GM23338 (cell line): ENCODE results near the gene PIK3AP1. TPM values are rescaled to one million over a fixed set of nuclear protein-coding genes. Genes with fewer than 3 reads are reported as not detected.

Experiments used
- ATAC-seq: fragments of 200-7000 bp; cut with Tn5 transposase; 3 replicates; pipeline ENCODE4 v1.9.1; 2020
- DNase-seq: peaks from one replicate; pipeline ENCODE4 v3.0.0-alpha.2; 2015; ENCODE audit warnings: low spot score
- H2AFZ ChIP-seq: fragments of 200-600 bp; sonication (generic); 2 replicates; pipeline ENCODE4 v1.8.0; 2016; ENCODE audit warnings: antibody characterized with exemption, mild to moderate bottlenecking, moderate library complexity
- H3F3A ChIP-seq: fragments of 200-600 bp; sonication (generic); replicated peaks from 2 replicates; pipeline ENCODE4 v1.8.0; 2017; ENCODE audit warnings: antibody characterized with exemption, mixed run types, low read depth
- H3K27ac ChIP-seq: fragments of 200-600 bp; sonication (generic); 2 replicates; pipeline ENCODE4 v1.6.1; 2016; ENCODE audit warnings: low read depth
- H3K27me3 ChIP-seq: fragments of 200-600 bp; sonication (generic); 2 replicates; pipeline ENCODE4 v1.8.0; 2016; ENCODE audit warnings: mild to moderate bottlenecking, mixed run types, moderate library complexity; ENCODE audit not compliant: insufficient read depth
- H3K36me3 ChIP-seq: fragments of 200-600 bp; sonication (generic); 2 replicates; pipeline ENCODE4 v1.8.0; 2016; ENCODE audit warnings: mild to moderate bottlenecking; ENCODE audit not compliant: insufficient read depth
- H3K4me1 ChIP-seq: fragments of 200-600 bp; sonication (generic); 2 replicates; pipeline ENCODE4 v1.8.0; 2016; ENCODE audit warnings: mild to moderate bottlenecking, moderate library complexity; ENCODE audit not compliant: insufficient read depth
- H3K4me2 ChIP-seq: fragments of 200-600 bp; sonication (generic); 2 replicates; pipeline ENCODE4 v1.7.1; 2017; ENCODE audit warnings: mixed run types
- H3K4me3 ChIP-seq: fragments of 200-600 bp; sonication (generic); 2 replicates; pipeline ENCODE4 v1.6.1; 2016; ENCODE audit warnings: mixed run types
- H3K79me2 ChIP-seq: fragments of 200-600 bp; sonication (generic); replicated peaks from 2 replicates; pipeline ENCODE4 v1.8.0; 2017; ENCODE audit warnings: mild to moderate bottlenecking; ENCODE audit not compliant: insufficient read depth
- H3K9me2 ChIP-seq: fragments of 200-600 bp; sonication (generic); 2 replicates; pipeline ENCODE4 v1.8.0; 2017; ENCODE audit not compliant: insufficient read depth
- H4K20me1 ChIP-seq: fragments of 200-600 bp; sonication (generic); replicated peaks from 2 replicates; pipeline ENCODE4 v1.8.0; 2017; ENCODE audit warnings: mild to moderate bottlenecking; ENCODE audit not compliant: insufficient read depth
- H3K27ac Mint-ChIP-seq: 2 replicates; pipeline ENCODE4 v1.8.0; 2020; ENCODE audit warnings: inconsistent platforms, mild to moderate bottlenecking, moderate library complexity, mixed read lengths
- H3K27me3 Mint-ChIP-seq: 3 replicates; pipeline ENCODE4 v1.8.0; 2022; ENCODE audit warnings: low read depth, mild to moderate bottlenecking, moderate library complexity, mixed read lengths, inconsistent platforms; ENCODE audit not compliant: insufficient read depth, poor library complexity
- H3K36me3 Mint-ChIP-seq: 3 replicates; pipeline ENCODE4 v1.8.0; 2021; ENCODE audit warnings: low read depth, mild to moderate bottlenecking, inconsistent platforms, moderate library complexity, mixed read lengths
- H3K4me1 Mint-ChIP-seq: 3 replicates; pipeline ENCODE4 v1.8.0; 2020; ENCODE audit warnings: mild to moderate bottlenecking, inconsistent platforms, mixed read lengths
- H3K4me3 Mint-ChIP-seq: 3 replicates; pipeline ENCODE4 v1.8.0; 2021; ENCODE audit warnings: moderate library complexity, mild to moderate bottlenecking, inconsistent platforms, mixed read lengths
- H3K9me3 Mint-ChIP-seq: 3 replicates; pipeline ENCODE4 v1.8.0; 2020; ENCODE audit warnings: moderate library complexity, mild to moderate bottlenecking, inconsistent platforms, mixed read lengths
- CREB1 ChIP-seq: fragments of 250-450 bp; sonication (Bioruptor Pico); IDR thresholded peaks from 2 replicates; pipeline ENCODE4 v1.5.0; 2020; ENCODE audit warnings: low read depth, mild to moderate bottlenecking, moderate library complexity
- EZH2 ChIP-seq: fragments of 200-600 bp; sonication (generic); IDR thresholded peaks from one replicate; pipeline ENCODE4 v1.8.0; 2017; ENCODE audit warnings: antibody characterized with exemption, mild to moderate bottlenecking, low read depth; ENCODE audit not compliant: unreplicated experiment
- JUNB ChIP-seq: IDR thresholded peaks from one replicate; pipeline ENCODE4 v1.6.1; 2016; ENCODE audit warnings: antibody characterized with exemption; ENCODE audit not compliant: unreplicated experiment
- NANOG ChIP-seq: IDR thresholded peaks from 2 replicates; pipeline ENCODE4 v1.6.1; 2016; ENCODE audit warnings: antibody characterized with exemption, borderline replicate concordance
- ZNF114 ChIP-seq: fragments of 250-450 bp; sonication (Bioruptor Pico); IDR thresholded peaks from 2 replicates; pipeline ENCODE4 v1.5.0; 2020; ENCODE audit warnings: mild to moderate bottlenecking, moderate library complexity
- ZNF331 ChIP-seq: fragments of 250-450 bp; sonication (Bioruptor Pico); IDR thresholded peaks from 2 replicates; pipeline ENCODE4 v1.5.0; 2020; ENCODE audit warnings: low read depth, mild to moderate bottlenecking, moderate library complexity
- ZNF462 ChIP-seq: fragments of 250-450 bp; sonication (Bioruptor Pico); IDR thresholded peaks from 2 replicates; pipeline ENCODE4 v1.5.0; 2020; ENCODE audit warnings: mild to moderate bottlenecking, moderate library complexity
- polyA plus RNA-seq: library from polyadenylated mRNA; unstranded; fragments of >200 nt; fragmentation: Nextera tagmentation; extraction: Ambion mirVana; gene quantifications from 2 replicates; pipeline ENCODE4 v1.2.1, GENCODE V29; 2016
- total RNA-seq: library from RNA; depleted of rRNA; stranded (reverse); fragments of >200 nt; shearing (Covaris generic); gene quantifications from 2 replicates; pipeline ENCODE4 v1.2.3, GENCODE V29; 2014
- TF ChIP-seq, protein P1 (sequence below): IDR thresholded peaks from one replicate; pipeline ENCODE4 v1.6.1; 2018; ENCODE audit warnings: antibody characterized with exemption; ENCODE audit not compliant: unreplicated experiment
- TF ChIP-seq, protein P2 (sequence below), 2 experiments: fragments of 200-600 bp in 1 of 2; sonication (generic) in 1 of 2; conservative IDR thresholded peaks; 2 replicates each; pipeline versions ENCODE4 v1.5.1 to v1.6.1; 2016 to 2017; ENCODE audit warnings: antibody characterized with exemption in 2 of 2, low read depth in 2 of 2, mild to moderate bottlenecking in 2 of 2, moderate library complexity in 1 of 2

PIK3AP1 gene
- total and polyA plus RNA-seq, 2 experiments from 2014 or later = 0.65 to 2.3 TPM

GRCh38 chr10:96651998-96652431, 68.3 kb downstream of the PIK3AP1 start:
- ATAC-seq (no peak), DNase-seq (no peak)
- Histone ChIP-seq H4K20me1 (no peaks in the 10 kb centered on the region), H3K27me3 (no peaks in the 10 kb centered on the region), H3K4me2 (no peak overlapping the region), H3K9me2 (no peaks in the 10 kb centered on the region), H3F3A (no peaks in the 10 kb centered on the region), H3K4me1 (no peaks in the 10 kb centered on the region), H3K4me3 (no peak overlapping the region), H3K27ac (no peak overlapping the region), H3K36me3 (no peaks in the 10 kb centered on the region), H2AFZ (no peak overlapping the region), H3K79me2 (no peaks in the 10 kb centered on the region)
- H3K9me3 Mint-ChIP-seq = peaks cover 8% of the 10 kb centered on the region; the same call in 2 of the 3 replicates
- no peak overlapping the region for H3K27ac Mint-ChIP-seq
- H3K27me3 Mint-ChIP-seq = peaks cover 9% of the 10 kb centered on the region
- no peak overlapping the region for H3K4me3 Mint-ChIP-seq
- TF ChIP-seq ZNF462 (CRISPR knock-in tag) = no peak
- H3K4me1 Mint-ChIP-seq = no peaks in the 10 kb centered on the region
- H3K36me3 Mint-ChIP-seq = peaks cover 9% of the 10 kb centered on the region

DNA sequence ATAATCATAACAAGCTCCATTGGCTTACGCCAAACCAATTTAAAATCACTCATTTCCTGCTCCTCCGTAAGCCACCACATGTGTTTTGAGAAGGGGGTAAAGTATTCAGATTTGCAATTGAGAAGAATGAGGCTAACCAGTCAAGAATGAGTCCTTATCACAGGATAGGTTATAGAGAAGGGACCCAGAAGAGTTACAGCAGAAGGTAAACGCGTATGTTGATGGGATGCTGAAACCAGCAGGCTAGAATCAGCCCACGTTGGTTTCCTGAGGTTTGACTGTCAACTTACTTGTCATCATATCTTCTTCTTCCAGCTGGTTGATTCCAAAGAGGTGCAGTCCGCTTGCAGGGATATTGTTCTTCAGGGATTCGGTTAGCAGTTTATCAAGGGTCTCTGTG, 69.4 kb downstream of the PIK3AP1 start:
- no peaks in the 10 kb centered on the region for H3K9me2 ChIP-seq
- H4K20me1 ChIP-seq = no peaks in the 10 kb centered on the region
- no peak overlapping the region for H3K27ac ChIP-seq
- Mint-ChIP-seq H3K4me3 (no peak overlapping the region), H3K4me1 (no peaks in the 10 kb centered on the region), H3K27ac (no peak overlapping the region), H3K9me3 (peaks cover 8% of the 10 kb centered on the region; the same call in 2 of the 3 replicates), H3K36me3 (peaks cover 9% of the 10 kb centered on the region), H3K27me3 (peaks cover 12% of the 10 kb centered on the region)
- no peaks in the 10 kb centered on the region for H3K27me3 ChIP-seq
- H3K4me3 ChIP-seq = no peak overlapping the region
- H3K36me3 ChIP-seq = no peaks in the 10 kb centered on the region
- no peaks in the 10 kb centered on the region for H3K79me2 ChIP-seq
- ATAC-seq (no peak), DNase-seq (no peak)
- H3K4me1 ChIP-seq = no peaks in the 10 kb centered on the region
- no peak overlapping the region for H2AFZ ChIP-seq
- H3K4me2 ChIP-seq = no peak overlapping the region
- no peaks in the 10 kb centered on the region for H3F3A ChIP-seq
- TF ChIP-seq ZNF114 (CRISPR knock-in tag) (no peak), EZH2 (no peak), ZNF331 (CRISPR knock-in tag) (no peak), JUNB (no peak), NANOG (no peak), CREB1 (no peak)
- TF ChIP-seq, protein P1, sequence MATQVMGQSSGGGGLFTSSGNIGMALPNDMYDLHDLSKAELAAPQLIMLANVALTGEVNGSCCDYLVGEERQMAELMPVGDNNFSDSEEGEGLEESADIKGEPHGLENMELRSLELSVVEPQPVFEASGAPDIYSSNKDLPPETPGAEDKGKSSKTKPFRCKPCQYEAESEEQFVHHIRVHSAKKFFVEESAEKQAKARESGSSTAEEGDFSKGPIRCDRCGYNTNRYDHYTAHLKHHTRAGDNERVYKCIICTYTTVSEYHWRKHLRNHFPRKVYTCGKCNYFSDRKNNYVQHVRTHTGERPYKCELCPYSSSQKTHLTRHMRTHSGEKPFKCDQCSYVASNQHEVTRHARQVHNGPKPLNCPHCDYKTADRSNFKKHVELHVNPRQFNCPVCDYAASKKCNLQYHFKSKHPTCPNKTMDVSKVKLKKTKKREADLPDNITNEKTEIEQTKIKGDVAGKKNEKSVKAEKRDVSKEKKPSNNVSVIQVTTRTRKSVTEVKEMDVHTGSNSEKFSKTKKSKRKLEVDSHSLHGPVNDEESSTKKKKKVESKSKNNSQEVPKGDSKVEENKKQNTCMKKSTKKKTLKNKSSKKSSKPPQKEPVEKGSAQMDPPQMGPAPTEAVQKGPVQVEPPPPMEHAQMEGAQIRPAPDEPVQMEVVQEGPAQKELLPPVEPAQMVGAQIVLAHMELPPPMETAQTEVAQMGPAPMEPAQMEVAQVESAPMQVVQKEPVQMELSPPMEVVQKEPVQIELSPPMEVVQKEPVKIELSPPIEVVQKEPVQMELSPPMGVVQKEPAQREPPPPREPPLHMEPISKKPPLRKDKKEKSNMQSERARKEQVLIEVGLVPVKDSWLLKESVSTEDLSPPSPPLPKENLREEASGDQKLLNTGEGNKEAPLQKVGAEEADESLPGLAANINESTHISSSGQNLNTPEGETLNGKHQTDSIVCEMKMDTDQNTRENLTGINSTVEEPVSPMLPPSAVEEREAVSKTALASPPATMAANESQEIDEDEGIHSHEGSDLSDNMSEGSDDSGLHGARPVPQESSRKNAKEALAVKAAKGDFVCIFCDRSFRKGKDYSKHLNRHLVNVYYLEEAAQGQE = no peak
- TF ChIP-seq, protein P2, sequence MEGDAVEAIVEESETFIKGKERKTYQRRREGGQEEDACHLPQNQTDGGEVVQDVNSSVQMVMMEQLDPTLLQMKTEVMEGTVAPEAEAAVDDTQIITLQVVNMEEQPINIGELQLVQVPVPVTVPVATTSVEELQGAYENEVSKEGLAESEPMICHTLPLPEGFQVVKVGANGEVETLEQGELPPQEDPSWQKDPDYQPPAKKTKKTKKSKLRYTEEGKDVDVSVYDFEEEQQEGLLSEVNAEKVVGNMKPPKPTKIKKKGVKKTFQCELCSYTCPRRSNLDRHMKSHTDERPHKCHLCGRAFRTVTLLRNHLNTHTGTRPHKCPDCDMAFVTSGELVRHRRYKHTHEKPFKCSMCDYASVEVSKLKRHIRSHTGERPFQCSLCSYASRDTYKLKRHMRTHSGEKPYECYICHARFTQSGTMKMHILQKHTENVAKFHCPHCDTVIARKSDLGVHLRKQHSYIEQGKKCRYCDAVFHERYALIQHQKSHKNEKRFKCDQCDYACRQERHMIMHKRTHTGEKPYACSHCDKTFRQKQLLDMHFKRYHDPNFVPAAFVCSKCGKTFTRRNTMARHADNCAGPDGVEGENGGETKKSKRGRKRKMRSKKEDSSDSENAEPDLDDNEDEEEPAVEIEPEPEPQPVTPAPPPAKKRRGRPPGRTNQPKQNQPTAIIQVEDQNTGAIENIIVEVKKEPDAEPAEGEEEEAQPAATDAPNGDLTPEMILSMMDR (conservative IDR thresholded peaks at IDR 0.05; ENCODE audit: low read depth in 2 of 2) = no peak
